K562 (cell line): ENCODE results near the gene WRAP53.
"Not testable (repeated sequence)": the region's sequence is repeated elsewhere in the genome, so short reads cannot be mapped to it uniquely, and the experiment has no call there.

Experiments
- ARHGAP35 ChIP-seq: fragments of 450-650 bp; IDR thresholded peaks from 2 replicates; pipeline ENCODE4 v1.6.1; 2018; ENCODE audit not compliant: partially characterized antibody
- FOXM1 ChIP-seq, 2 experiments: fragments of 450-650 bp in 1 of 2; sonication (generic) in 1 of 2; formaldehyde crosslinking in 1 of 2; IDR thresholded peaks; 2 replicates each; pipeline versions ENCODE4 v1.6.1 to v1.9.0; 2017 to 2022; ENCODE audit warnings: low read depth in 2 of 2, mild to moderate bottlenecking in 2 of 2, missing genetic modification reagents in 1 of 2, moderate library complexity in 1 of 2
- HCFC1 ChIP-seq: IDR thresholded peaks from 2 replicates; pipeline ENCODE4 v1.6.1; 2012; ENCODE audit warnings: low read depth, low read length, improper control_type of control experiment
- NRF1 ChIP-seq, 2 experiments: fragments of 450-650 bp; IDR thresholded peaks in 1 of 2; conservative IDR thresholded peaks in 1 of 2; 2 replicates each; pipeline ENCODE4 v1.6.1; 2014; ENCODE audit warnings: mild to moderate bottlenecking in 2 of 2
- PTBP1 ChIP-seq: fragments of 200-400 bp; formaldehyde crosslinking; IDR thresholded peaks from 2 replicates; pipeline ENCODE4 v1.6.1; 2017; ENCODE audit warnings: low read depth, low read length
- SMARCC2 ChIP-seq: fragments of 450-650 bp; IDR thresholded peaks from 2 replicates; pipeline ENCODE4 v1.6.1; 2017; ENCODE audit warnings: antibody characterized with exemption, moderate library complexity, mild to moderate bottlenecking, low read depth
- TCF3 ChIP-seq: sonication (generic); formaldehyde crosslinking; IDR thresholded peaks from 2 replicates; pipeline ENCODE4 v1.4.0; 2020; ENCODE audit warnings: mild to moderate bottlenecking, missing genetic modification reagents
- TF ChIP-seq, protein P1 (sequence below), 3 experiments: IDR thresholded peaks in 2 of 3; conservative IDR thresholded peaks in 1 of 3; 2 replicates each; pipeline ENCODE4 v1.5.1; 2011 to 2012; ENCODE audit warnings: low read length in 3 of 3, mild to moderate bottlenecking in 3 of 3, control low read depth in 2 of 3, improper control_type of control experiment in 1 of 3, inconsistent platforms in 1 of 3, low read depth in 1 of 3, mixed read lengths in 1 of 3, moderate library complexity in 1 of 3; ENCODE audit not compliant: insufficient read depth in 2 of 3

DNA sequence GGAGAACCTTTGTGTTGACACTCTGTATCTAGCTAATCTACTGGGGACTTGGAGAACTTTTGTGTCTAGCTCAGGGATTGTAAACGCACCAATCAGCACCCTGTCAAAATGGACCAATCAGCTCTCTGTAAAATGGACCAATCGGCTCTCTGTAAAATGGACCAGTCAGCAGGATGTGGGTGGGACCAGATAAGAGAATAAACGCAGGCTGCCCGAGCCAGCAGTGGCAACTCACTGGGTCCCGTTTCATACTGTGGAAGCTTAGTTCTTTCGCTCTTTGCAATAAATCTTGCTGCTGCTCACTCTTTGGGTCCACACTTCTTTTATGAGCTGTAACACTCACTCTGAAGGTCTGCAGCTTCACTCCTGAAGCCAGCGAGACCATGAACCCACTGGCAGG is 46.6 kb upstream of the WRAP53 start:
- not testable (repeated sequence) for TF ChIP-seq TCF3 (CRISPR knock-in tag); SMARCC2; FOXM1 (IDR thresholded peaks at IDR 0.05; ENCODE audit: low read depth); FOXM1 (CRISPR knock-in tag; IDR thresholded peaks at IDR 0.05; ENCODE audit: low read depth); ARHGAP35; NRF1 (conservative IDR thresholded peaks at IDR 0.05 in 1 of 2, IDR thresholded peaks at IDR 0.05 in 1 of 2); PTBP1; HCFC1
- TF ChIP-seq, protein P1, sequence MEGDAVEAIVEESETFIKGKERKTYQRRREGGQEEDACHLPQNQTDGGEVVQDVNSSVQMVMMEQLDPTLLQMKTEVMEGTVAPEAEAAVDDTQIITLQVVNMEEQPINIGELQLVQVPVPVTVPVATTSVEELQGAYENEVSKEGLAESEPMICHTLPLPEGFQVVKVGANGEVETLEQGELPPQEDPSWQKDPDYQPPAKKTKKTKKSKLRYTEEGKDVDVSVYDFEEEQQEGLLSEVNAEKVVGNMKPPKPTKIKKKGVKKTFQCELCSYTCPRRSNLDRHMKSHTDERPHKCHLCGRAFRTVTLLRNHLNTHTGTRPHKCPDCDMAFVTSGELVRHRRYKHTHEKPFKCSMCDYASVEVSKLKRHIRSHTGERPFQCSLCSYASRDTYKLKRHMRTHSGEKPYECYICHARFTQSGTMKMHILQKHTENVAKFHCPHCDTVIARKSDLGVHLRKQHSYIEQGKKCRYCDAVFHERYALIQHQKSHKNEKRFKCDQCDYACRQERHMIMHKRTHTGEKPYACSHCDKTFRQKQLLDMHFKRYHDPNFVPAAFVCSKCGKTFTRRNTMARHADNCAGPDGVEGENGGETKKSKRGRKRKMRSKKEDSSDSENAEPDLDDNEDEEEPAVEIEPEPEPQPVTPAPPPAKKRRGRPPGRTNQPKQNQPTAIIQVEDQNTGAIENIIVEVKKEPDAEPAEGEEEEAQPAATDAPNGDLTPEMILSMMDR (IDR thresholded peaks at IDR 0.05 in 2 of 3, conservative IDR thresholded peaks at IDR 0.05 in 1 of 3; ENCODE audit: insufficient read depth in 2 of 3, low read depth in 1 of 3, low read length in 3 of 3): not testable (repeated sequence)
